M059J (cell line): ENCODE measurements around the gene HEG1. TPM values are rescaled to one million over a fixed set of nuclear protein-coding genes. Genes with fewer than 3 reads are reported as not detected.
A peak's percentile ranks its signal among the peaks of the same experiment; 100 is the strongest.

Experiments
- DNase-seq: peaks from one replicate; pipeline ENCODE4 v3.0.0-alpha.2; 2012; ENCODE audit warnings: low read depth
- total RNA-seq: library from RNA; depleted of rRNA; stranded (reverse); fragments of >200 nt; shearing (Covaris generic); gene quantifications from 2 replicates; pipeline ENCODE4 v1.2.3, GENCODE V29; 2014

The HEG1 gene
- total RNA-seq, 1 experiment from 2014 or later = 139 TPM

- no peak for DNase-seq
These were observed 10.6 kb downstream of the HEG1 start for GRCh38 chr3:125045194-125045593.

DNA sequence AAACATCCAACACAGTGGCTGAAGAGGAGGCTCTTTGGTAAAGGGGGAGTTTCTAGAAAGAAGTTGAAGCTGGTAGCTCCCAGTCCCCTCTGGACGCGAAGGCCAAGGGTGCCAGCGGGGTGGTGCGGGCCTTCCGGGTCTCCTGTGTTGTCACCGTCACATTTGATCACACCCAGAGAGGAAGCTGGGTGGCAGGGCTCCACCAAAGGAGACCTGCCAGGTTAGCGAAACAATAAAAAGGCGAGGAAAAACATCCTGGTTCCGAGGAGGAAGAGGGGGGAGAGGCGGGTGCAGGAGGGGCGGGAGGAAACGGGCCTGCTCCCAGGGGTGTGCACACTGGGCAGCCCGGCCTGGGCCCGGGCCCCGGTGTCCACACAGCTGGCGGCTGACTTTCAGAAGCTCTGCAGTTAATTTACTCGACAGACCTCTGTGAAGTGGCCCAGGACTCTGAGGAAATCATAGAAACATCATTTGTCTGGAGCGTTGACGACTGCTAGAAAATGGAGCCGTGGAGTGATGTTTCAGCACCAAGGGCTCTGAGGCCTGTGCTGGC, 12.1 kb downstream of the HEG1 start:
- no peak for DNase-seq

- DNase-seq = no peak
These were observed 12.9 kb downstream of the HEG1 start for GRCh38 chr3:125042725-125043406.

DNA sequence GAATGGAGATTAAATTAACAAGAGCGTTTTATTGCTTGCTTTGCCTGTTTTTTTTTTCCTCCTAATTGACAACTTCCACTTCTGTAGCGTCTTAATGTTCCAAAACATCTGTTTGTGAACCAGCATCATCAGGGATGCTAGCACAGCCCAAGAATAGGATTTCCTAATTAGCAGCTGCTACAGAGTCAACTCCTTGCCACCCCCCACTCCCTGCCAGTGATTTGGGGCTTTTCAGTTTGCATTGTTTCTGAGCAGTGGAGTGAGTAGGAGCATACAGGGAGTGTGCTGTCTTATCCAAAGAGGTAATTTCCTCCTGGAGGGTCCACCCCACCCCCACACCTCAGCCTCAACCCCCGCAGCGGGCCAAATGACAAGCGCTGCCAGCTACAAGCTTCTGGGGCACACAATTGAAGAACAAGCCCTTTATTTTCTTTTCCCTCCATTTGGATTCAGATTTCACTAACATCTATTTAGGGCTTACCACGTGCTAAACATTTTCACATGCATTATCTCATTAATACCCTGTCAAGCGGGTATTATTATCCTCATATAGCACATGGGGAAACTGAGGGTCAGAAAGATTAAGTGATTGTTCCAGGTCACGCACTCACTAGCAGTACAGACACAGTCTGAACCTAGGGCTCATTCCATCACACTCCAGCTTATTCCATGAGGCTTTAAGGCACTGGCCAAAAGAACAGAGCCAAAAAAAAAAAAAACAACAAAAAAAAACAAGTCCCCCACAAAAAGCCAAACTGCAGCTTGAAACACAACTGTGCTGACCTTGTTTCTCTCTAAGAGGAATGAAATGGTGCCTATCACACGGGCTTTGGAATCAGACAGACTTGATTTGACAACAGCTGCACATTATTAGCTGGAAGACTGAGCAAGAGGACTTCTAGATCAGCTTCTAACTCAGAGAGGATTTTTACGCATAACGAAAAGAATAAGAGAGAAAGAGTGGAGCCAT, 16.4 kb downstream of the HEG1 start:
- no peak for DNase-seq

- no peak for DNase-seq
These were observed 18.2 kb downstream of the HEG1 start for GRCh38 chr3:125037498-125038150.

- DNase-seq = no peak
These were observed 20.6 kb downstream of the HEG1 start for GRCh38 chr3:125035217-125035616.

DNA sequence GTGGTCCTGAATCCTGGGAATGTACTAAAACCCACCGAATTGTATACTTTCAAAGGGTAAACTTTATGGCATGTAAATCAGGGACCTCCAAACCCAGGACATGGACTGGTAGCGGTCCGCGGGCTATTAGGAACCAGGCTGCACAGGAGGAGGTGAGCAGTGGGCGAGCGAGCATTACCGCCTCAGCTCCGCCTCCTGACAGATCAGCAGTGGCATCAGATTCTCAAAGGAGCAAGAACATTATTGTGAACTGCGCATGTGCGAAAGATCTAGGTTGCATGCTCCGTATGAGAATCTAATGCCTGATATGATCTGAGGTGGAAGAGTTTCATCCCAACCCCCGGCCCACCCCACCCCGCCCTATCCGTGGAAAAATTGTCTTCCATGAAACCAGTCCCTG, 22.2 kb downstream of the HEG1 start:
- DNase-seq = no peak

- DNase-seq = peak; percentile 42
These were observed 22.7 kb downstream of the HEG1 start for GRCh38 chr3:125033135-125033534.

GRCh38 chr3:125032683-125033082, 23.1 kb downstream of the HEG1 start:
- DNase-seq = no peak

GRCh38 chr3:125032100-125032643, 23.6 kb downstream of the HEG1 start:
- peak; percentile 49 for DNase-seq

DNA sequence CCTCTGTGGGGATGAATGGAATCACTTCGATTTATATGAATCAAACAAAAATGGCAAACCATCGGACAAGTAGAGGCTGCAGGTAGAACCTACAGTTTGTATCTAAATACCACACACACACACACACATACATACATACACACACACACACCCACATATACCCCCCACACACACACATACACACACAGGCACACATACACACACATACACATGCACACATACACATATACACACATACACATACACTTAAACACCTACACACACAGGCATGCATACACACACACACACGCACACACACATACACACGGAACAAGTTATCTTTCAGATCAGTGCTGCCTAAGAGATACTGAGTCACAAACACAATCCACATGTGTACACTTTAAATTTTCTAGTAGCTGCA, 24.3 kb downstream of the HEG1 start:
- DNase-seq = no peak

DNA sequence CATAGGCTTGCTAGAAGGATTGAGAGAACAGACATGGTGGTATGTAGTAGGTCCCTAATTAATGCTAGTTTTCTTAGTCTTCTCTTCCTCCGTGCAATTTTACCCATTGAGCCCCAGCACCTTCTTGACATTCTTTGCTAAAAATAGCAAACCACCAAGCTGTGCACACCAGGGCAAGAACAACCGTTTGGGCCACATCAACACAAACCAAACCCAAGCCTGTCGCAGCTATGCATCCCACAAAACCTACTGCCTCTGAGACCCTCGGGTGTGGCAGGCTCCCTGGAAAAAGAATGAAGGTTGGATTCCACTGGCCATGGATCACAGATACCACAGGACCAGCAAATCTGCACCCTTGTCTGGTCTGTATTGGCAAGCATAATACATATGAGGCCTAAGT, 27.1 kb downstream of the HEG1 start:
- no peak for DNase-seq

DNA sequence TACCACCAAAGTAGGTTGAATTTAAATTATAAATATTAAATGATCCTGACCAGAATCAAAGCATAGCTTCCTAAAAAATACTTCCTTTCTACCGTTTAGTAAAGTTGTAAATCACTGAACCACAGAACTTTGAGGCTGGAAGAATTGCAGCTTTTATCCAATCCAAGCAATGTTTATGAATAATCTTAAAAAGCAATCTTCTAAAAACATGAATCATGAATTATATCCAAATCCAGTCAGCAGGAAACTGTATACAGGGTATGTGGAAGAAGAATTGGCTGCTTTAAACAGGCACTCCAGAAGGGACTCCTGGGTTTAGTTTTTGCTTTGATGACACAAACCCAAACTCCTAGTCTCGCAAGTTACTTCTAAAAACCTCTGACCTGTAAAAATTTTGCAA, 30.2 kb downstream of the HEG1 start:
- DNase-seq = peak; percentile 44

DNA sequence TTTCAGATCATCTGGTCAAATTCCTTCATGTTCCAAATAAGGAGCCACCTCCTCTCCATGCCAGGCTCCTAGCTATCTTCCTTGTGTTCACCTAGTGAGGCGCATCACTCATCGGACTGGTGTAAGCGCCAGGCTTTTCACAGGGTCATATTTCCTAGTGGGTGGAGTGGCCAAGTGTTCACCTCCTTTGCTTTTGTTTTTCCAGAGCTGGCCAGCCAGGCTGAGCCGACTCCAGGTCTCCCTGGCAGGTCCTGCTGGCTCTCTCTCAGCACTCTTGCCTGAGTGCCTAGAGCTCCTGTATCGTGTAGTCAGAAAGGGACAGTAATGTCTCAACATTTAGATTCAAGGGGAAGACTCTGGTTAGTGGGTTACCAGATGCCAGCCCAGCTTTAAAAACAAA, 31.0 kb downstream of the HEG1 start:
- DNase-seq = no peak

DNA sequence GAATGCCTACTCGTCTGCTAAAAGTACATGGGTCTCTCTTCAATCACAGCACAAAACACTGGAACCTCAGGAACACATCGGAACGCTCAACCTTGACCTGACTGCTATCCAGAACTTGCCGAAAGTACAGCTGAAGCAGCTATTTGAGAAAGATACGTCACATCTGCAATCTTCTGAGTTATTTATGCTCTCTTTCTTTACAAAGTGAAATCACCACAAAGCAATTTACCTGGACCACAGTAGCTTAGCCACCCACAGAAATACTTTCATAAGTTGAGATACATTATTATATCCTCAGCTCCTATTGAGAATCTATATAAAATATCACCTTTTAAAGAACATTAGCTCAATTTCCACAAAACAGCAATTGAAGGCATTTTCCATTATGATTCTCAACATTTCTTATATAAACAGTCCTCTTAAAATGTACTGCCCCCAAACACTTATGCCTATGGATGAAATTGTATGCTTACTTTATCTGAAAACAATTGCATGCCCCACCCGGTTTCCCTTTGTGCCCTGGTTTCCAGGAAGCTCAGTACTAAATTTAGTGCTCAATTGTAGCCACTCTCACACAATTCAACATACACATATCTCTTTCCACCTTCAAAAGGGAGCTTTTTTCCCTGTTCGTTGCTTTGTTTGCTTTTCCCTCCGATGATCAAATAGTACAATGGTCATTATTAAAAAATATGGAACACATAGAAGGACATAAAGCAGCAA, 31.8 kb downstream of the HEG1 start:
- DNase-seq = no peak

GRCh38 chr3:125022206-125022605, 33.6 kb downstream of the HEG1 start:
- no peak for DNase-seq

DNA sequence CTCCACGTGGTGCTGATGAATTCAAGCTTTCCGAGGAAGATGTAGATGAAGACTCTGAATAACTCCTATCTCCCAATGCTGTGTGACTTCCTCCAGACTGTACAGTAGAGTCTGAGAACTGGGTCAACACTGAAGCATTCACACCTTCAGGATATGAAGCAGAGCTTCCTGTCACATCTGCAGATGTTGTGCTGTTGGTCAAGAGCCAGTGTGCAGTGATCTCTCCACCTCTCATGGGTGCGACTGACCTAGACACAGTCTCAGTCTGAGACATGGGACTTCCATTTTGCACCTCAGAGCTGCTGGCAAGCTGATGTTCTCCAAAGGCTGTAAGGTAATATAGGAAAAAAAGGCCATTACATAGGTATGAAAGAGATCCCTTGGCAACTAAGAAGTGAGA, 36.5 kb downstream of the HEG1 start:
- no peak for DNase-seq

DNA sequence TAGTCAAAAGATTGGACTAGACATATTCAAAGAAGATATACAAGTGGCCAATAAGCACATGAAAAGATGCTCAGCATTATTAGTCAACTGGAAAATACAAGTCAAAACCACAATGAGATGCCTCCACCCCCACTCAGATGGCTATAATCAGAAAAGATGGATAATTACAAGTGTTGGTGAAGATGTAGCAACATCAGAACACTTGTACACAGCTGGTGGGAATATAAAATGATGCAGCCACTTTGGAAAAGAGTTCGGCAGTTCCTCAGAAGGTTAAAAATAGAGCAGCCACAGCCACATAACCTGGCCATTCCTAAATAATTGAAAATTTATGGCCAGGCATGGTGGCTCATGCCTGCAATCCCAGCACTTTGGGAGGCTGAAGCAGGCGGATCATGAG, 38.4 kb downstream of the HEG1 start:
- DNase-seq = no peak

DNA sequence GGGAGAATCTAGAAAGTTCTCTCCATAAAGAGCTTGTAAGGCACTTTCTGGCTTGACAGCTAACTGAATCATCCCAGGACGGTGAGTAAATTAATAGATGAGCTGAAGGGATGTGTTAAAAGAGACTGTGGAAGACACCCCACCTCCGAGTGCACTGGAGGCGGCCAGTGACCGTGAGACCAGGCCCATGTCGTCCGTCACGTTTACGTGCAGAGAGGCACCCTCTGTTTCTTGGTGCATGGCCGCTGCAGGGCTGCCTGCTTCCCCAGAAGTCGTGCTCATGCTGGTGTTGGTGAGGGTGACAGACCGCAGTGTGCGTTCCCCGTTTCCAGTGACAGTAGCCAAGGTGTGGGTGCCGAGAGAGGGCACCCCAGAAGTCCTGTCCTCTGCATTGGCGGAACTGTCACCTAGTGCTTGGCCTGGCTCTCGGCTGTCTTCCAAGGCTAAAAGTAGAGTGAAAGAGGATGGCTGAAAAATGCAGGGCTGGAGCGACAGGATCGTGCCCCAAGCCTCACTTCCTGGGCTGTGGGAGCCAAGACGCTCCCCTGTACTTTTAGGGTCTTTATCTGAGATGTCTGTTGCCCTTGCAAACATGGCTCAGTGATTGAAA, 41.1 kb downstream of the HEG1 start:
- DNase-seq = no peak

- DNase-seq = no peak
These were observed 42.7 kb downstream of the HEG1 start for GRCh38 chr3:125013095-125013494.

DNA sequence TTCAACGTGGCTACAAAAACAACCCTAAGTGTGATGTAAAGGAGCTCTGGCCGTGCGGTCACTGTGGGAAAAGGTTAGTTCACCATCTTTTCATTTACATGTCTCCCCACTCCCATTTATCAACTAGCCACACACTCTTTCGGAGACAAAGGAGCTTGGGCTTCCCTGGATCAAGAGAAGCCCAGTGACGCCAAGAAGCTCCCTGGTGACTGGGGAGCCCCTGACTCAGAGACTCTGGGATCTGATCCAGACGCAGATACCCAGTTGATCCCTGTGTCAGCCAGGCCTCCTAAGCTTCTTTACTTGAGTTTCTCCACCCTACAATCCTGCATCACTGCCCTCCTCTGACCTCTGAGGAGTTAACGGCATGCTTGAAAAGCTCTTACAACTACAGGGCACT, 43.9 kb downstream of the HEG1 start:
- peak; percentile 51 for DNase-seq
